Activated CD4-positive, alpha-beta memory T cell treated with anti-CD3 and anti-CD28 coated beads, Interleukin-2, amount 10 ng/mL, durations not matched to agents 7 days and 5 days (primary cell): ENCODE data around the gene RNF181. TPM values are rescaled to one million over a fixed set of nuclear protein-coding genes. Genes with fewer than 3 reads are reported as not detected.
"Not testable (repeated sequence)": the region's sequence is repeated elsewhere in the genome, so short reads cannot be mapped to it uniquely, and the experiment has no call there.

Experiments
- CTCF ChIA-PET: fragments of 350-600 bp; sonication (Branson Sonifier 250); formaldehyde crosslinking; loops from one replicate; lab custom pipeline; 2021; ENCODE audit warnings: antibody characterized with exemption, inconsistent platforms; lab: Charles Lee
- POLR2A ChIA-PET: fragments of 350-600 bp; sonication (Branson Sonifier 250); formaldehyde crosslinking; loops from one replicate; lab custom pipeline; 2021; ENCODE audit warnings: antibody characterized with exemption; lab: Charles Lee
- DNase-seq: peaks from one replicate; pipeline ENCODE4 v3.0.0-alpha.2; 2020
- H3K27ac Mint-ChIP-seq: one replicate; pipeline ENCODE4 v1.8.0; 2021; ENCODE audit warnings: mild to moderate bottlenecking, mixed read lengths
- H3K27me3 Mint-ChIP-seq: one replicate; pipeline ENCODE4 v1.8.0; 2021; ENCODE audit warnings: mixed read lengths
- H3K36me3 Mint-ChIP-seq: one replicate; pipeline ENCODE4 v1.8.0; 2021; ENCODE audit warnings: low read depth, mixed read lengths
- H3K4me1 Mint-ChIP-seq: one replicate; pipeline ENCODE4 v1.8.0; 2021; ENCODE audit warnings: mixed read lengths
- H3K4me3 Mint-ChIP-seq: one replicate; pipeline ENCODE4 v1.8.0; 2021; ENCODE audit warnings: mild to moderate bottlenecking, mixed read lengths
- H3K9me3 Mint-ChIP-seq: one replicate; pipeline ENCODE4 v1.8.0; 2021; ENCODE audit warnings: mixed read lengths
- total RNA-seq, 2 experiments: library from RNA; stranded (reverse); gene quantifications; one replicate each; pipeline ENCODE4 v1.2.3, GENCODE V29; 2021

The RNF181 gene
- total RNA-seq, 2 experiments from 2014 or later, result 117 to 121 TPM

DNA sequence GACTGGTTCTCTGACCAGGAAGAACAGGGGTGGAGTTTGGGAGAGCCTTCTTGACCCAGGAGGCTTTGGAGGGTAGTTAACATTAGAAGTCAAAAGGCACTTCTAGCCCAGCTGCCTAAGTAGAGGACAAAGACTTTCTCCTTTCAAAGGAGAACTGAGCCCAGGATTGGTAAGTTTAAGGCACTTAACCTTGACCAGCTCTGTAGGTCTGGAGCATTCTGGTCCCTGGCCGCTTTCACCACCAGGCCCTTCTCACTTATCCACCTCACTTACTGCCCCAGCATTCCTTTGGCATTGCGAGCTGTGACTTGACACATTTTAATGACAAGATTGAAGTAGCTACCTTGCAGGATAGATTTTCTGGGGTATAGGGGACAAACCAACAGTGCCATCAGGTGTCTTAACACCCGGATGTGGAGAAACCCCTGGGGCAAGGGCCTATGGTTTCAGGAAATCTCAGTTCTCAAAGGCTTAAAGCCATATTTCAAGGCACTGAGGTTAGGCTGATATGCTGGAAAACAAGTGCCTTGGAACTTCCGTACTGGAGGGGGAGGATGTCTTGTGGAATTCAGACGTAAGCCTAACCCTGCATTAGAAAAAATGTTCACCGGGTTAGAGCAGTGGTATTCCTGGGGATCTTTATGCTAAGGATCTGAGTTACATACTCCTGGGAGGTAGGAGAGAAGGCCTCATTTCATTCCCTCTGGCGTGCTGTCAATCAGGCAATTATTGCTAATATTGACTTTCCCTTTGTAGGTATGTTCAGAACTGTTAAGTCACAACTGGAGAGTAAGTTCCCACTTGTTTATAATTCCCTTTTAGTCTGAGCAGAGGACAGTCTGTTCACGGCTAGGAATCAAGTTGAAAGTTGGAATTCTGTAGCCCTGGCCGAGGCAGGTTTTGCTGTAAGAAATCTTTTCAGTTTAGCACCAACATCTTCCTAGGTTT lies 12.0 kb downstream of the RNF181 start:
- Mint-ChIP-seq H3K27me3 (peaks cover 2% of the 10 kb centered on the region), H3K9me3 (no peaks in the 10 kb centered on the region), H3K4me3 (no peak overlapping the region), H3K27ac (no peak overlapping the region), H3K4me1 (peaks cover 35% of the 10 kb centered on the region), H3K36me3 (peaks cover 25% of the 10 kb centered on the region)
- ChIA-PET CTCF (interaction anchor here (1.0 kb wide), 1 partner anchor 207 kb away, joined by 4 read pairs; no protein-coding TSS in a partner anchor), POLR2A (interaction anchor here (3.8 to 8.1 kb wide), 2 partner anchors 8 to 12 kb away, joined by 27 to 40 read pairs; partner anchors contain the start of genes RNF181 and USP39)
- DNase-seq, result no peak

DNA sequence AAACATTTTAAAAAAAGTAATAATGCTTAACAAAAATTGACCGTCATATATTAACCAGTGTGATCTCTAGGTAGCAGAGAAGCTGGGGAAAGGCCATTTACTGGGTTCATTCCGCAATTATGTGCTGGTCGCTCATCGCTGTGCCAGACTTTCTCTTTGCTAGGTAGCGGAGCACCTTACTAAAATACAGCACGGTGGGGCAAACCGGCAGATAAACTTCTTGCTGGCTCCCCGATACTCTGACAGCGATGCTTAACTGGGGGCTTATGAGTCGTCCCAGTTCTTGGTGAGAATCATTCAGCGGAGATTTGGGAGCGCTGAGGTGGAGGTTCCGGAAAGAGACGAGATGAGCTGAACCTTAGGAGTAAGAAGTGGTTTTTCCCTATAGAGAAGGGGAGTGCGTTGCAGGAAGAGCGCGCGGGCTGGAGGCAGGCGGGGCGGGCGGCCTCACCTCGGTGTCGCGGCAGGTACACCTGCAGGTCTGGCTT lies 15.7 kb downstream of the RNF181 start:
- POLR2A ChIA-PET, result interaction anchor here (0.9 to 3.9 kb wide), 16 partner anchors 8 to 284 kb away, joined by 3 to 38 read pairs (median 4); partner anchors contain the start of genes MAT2A, RNF181, TMEM150A and VAMP5
- no peak for DNase-seq

DNA sequence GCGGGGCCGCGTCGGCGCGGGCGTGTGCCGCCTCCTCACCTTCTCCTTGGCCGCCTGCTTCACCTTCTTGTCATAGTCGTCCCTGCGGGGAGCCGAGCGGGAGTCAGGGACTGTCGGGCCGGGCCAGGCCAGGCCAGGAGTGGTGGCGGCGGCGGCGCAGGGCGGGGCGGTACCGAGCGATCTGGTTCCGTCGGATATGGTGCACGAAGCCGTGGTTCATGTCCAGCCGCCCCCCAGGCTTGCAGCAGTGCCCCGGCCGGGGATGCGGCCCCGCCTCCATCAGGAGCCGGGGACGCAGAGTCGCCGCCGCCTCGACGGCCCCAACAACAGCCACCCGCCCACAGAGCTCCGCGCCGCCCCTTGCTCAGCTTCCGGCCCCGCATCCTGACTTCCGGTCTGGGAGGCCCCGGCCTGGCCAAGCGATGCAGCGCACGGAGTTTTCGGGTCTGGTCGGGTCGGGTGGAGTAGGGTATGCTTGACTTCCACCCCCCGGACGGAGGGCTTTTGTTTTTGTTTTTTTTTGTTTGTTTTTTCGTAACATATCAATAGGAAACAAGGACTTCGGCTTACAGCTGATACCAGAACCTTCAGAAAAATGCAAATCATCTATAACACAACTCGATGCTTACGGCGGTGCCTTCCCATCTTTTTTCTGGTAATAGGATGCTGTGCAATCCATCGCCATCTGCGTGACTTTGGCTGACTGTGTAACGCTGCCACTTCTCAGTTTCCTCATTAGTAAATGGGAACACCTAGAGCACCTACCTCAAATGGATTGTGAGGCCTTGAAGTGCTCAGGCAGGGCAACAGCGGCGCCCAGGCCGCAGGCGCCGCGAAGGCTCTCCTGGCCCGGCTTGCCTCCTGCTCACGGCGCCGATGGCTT lies 16.4 kb downstream of the RNF181 start, which contains the start of gene C2orf68:
TSS of gene C2orf68 (minus strand) at position 362 of the 883 bp plus-strand sequence. CDS start at position 280, 82 bp downstream.
- no peaks in the 10 kb centered on the region for H3K27me3 Mint-ChIP-seq
- H3K9me3 Mint-ChIP-seq, result no peaks in the 10 kb centered on the region
- peaks cover 27% of the 10 kb centered on the region for H3K36me3 Mint-ChIP-seq
- DNase-seq, result peak; percentile 90
- peak within 1 kb of the TSS; percentile 94 for H3K4me3 Mint-ChIP-seq
- ChIA-PET POLR2A (interaction anchor here (0.9 to 3.9 kb wide), 17 partner anchors 8 to 285 kb away, joined by 3 to 38 read pairs (median 4); partner anchors contain the start of genes MAT2A, RNF181, TMEM150A and VAMP5), CTCF (interaction anchor here (0.9 to 1.7 kb wide), 3 partner anchors 9 to 60 kb away, joined by 4 to 5 read pairs (median 5); partner anchors contain the start of gene TMEM150A)
- H3K27ac Mint-ChIP-seq, result peak within 1 kb of the TSS; percentile 86
- peaks cover 46% of the 10 kb centered on the region for H3K4me1 Mint-ChIP-seq

More for the DNA sequence above, 15.7 kb downstream of the RNF181 start:
- H3K4me1 Mint-ChIP-seq, result peaks cover 44% of the 10 kb centered on the region
- H3K27me3 Mint-ChIP-seq, result no peaks in the 10 kb centered on the region
- peak overlapping the region; percentile 94 for H3K4me3 Mint-ChIP-seq
- no peaks in the 10 kb centered on the region for H3K9me3 Mint-ChIP-seq
- peaks cover 27% of the 10 kb centered on the region for H3K36me3 Mint-ChIP-seq
- peak overlapping the region; percentile 80 for H3K27ac Mint-ChIP-seq
- CTCF ChIA-PET, result interaction anchor here (0.9 to 1.7 kb wide), 3 partner anchors 8 to 59 kb away, joined by 4 to 5 read pairs (median 5); partner anchors contain the start of gene TMEM150A

DNA sequence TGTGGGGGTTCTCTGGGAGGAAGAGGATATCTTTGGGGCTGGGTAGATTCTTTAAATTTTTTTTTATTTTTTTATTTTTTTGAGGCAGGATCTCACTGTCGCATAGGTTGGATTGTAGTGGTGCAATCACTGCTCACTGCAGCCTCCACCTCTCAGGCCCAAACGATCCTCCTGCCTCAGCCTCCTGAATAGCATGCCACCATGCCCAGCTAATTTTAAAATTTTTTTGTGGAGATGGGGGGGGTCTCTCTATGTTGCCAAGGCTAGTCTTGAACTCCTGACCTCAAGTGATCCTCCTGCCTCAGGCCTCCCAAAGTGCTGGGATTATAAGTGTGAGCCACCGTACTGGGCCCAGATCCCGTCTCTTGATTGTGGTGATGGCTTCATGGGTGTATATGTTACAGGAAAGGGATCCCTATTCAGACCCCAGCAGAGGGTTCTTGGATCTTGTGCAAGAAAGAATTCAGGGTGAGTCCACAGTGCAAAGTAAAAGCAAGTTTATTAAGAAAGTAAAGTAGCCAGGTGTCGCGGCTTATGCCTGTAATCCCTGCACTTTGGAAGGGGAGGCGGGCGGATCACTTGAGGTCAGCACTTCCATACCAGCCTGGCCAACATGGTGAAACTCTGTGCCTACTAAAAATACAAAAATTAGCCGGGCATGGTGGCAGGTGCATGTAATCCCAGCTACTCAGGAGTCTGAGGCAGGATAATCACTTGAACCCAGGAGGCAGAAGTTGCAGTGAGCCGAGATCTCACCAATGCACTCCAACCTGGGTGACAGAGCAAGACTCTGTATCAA lies 18.4 kb downstream of the RNF181 start:
- no peaks in the 10 kb centered on the region for H3K27me3 Mint-ChIP-seq
- ChIA-PET CTCF (no interaction called here), POLR2A (interaction anchor here (1.0 to 4.4 kb wide), 3 partner anchors 11 to 19 kb away, joined by 3 to 41 read pairs (median 40); partner anchors contain the start of genes RNF181 and TMEM150A)
- H3K27ac Mint-ChIP-seq, result no peak overlapping the region
- H3K9me3 Mint-ChIP-seq, result no peaks in the 10 kb centered on the region
- H3K4me1 Mint-ChIP-seq, result peaks cover 52% of the 10 kb centered on the region
- H3K36me3 Mint-ChIP-seq, result peaks cover 27% of the 10 kb centered on the region
- no peak overlapping the region for H3K4me3 Mint-ChIP-seq
- no peak for DNase-seq

DNA sequence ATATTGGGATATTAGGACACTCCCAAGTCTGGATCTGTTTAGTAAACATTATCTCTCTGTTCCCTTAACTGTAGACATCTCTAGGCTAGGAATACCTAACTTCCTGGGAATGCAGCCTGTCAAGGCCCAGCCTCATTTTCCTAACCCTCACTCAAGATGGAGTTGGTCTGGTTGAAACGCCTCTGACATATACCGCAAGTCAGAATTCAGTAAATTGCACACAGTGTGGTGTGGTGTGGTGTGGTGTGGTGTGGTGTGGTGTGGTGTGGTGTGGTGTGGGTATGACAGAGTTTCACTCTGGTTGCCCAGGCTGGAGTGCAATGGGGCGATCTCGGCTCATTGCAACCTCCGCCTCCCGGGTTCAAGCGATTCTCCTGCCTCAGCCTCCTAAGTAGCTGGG lies 19.2 kb downstream of the RNF181 start:
- POLR2A ChIA-PET, result interaction anchor here (1.5 to 4.4 kb wide), 8 partner anchors 11 to 491 kb away, joined by 3 to 41 read pairs (median 13); partner anchors contain the start of genes MAT2A, POLR1A, PTCD3 and RNF181
- Mint-ChIP-seq H3K36me3 (peaks cover 28% of the 10 kb centered on the region), H3K4me1 (peaks cover 52% of the 10 kb centered on the region)
- DNase-seq, CTCF ChIA-PET, H3K4me3 Mint-ChIP-seq, H3K27ac Mint-ChIP-seq, H3K9me3 Mint-ChIP-seq, H3K27me3 Mint-ChIP-seq: not testable (repeated sequence)

DNA sequence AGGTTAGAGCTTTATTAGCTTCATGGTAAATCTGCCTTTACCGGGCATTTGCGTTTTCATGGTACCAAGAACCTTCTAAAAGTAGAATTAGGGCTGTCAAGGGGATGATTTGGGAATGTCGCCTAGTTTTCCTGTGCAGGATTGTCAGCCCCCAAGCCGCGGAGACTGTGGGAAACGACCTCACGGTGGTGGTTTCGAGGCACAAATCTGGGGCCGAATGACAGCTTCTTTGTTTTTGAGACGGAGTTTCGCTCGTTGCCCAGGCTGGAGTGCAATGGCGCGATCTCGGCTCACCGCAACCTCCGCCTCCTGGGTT lies 19.8 kb downstream of the RNF181 start:
- Mint-ChIP-seq H3K4me3 (peak overlapping the region; percentile 98), H3K36me3 (peaks cover 25% of the 10 kb centered on the region), H3K4me1 (peaks cover 48% of the 10 kb centered on the region), H3K27ac (peak overlapping the region; percentile 94), H3K9me3 (no peaks in the 10 kb centered on the region), H3K27me3 (no peaks in the 10 kb centered on the region)
- DNase-seq, result no peak
- ChIA-PET POLR2A (interaction anchor here (1.2 to 4.4 kb wide), 11 partner anchors 12 to 491 kb away, joined by 3 to 41 read pairs (median 9); partner anchors contain the start of genes ELMOD3, MAT2A, POLR1A and PTCD3), CTCF (no interaction called here)

DNA sequence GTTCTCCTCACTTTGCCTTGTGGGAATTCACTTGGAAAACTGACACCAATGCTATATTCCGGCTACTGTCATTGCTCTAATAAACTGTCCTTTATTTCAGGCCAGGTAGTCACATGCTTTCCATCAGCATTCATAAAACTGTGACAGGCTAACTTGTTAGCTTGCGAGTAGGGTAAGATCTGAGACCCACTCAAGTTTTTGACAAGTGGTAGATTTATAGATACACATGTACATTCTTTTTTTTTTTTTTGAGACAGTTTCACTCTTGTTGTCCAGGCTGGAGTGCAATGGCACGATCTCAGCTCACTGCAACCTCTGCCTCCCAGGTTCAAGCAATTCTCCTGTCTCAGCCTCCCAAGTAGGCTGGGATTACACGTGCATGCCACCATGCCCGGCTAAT lies 22.2 kb downstream of the RNF181 start:
- peak overlapping the region; percentile 98 for H3K4me3 Mint-ChIP-seq
- H3K9me3 Mint-ChIP-seq, DNase-seq, H3K27ac Mint-ChIP-seq, H3K27me3 Mint-ChIP-seq: not testable (repeated sequence)
- ChIA-PET POLR2A (interaction anchor here (1.2 to 4.4 kb wide), 7 partner anchors 11 to 78 kb away, joined by 3 to 41 read pairs (median 11); partner anchors contain the start of genes GGCX, MAT2A, RNF181 and TMEM150A), CTCF (interaction anchor here (1.7 to 2.2 kb wide), 2 partner anchors 19 to 20 kb away, joined by 6 to 8 read pairs; no protein-coding TSS in a partner anchor)
- H3K4me1 Mint-ChIP-seq, result peaks cover 37% of the 10 kb centered on the region
- peaks cover 35% of the 10 kb centered on the region for H3K36me3 Mint-ChIP-seq

DNA sequence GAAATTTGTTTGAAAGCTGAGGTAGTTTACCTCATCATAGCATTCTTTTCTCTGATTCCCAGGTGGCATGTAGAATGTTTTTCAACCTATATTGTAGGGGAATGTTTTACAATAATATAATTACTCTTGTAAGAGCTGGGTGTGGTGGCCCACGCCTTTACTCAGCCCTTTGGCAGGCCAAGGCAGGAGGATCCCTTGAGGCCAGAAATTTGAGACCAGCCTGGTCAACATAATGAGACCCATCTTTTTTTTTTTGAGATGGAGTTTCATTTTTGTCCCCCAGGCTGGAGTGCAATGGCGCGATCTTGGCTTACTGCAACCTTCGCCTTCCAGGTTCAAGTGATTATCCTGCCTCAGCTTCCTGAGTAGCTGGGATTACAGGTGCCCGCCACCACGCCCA lies 24.1 kb downstream of the RNF181 start:
- H3K36me3 Mint-ChIP-seq, result peaks cover 52% of the 10 kb centered on the region
- H3K9me3 Mint-ChIP-seq, result no peaks in the 10 kb centered on the region
- no peak overlapping the region for H3K27ac Mint-ChIP-seq
- POLR2A ChIA-PET, result interaction anchor here (0.8 to 1.2 kb wide), 3 partner anchors 14 to 74 kb away, joined by 3 read pairs; no protein-coding TSS in a partner anchor
- DNase-seq, result no peak
- no peak overlapping the region for H3K4me3 Mint-ChIP-seq
- H3K27me3 Mint-ChIP-seq, result no peaks in the 10 kb centered on the region
- CTCF ChIA-PET, result interaction anchor here (0.6 to 4.7 kb wide), 4 partner anchors 9 to 199 kb away, joined by 3 to 36 read pairs (median 4); no protein-coding TSS in a partner anchor
- peaks cover 33% of the 10 kb centered on the region for H3K4me1 Mint-ChIP-seq

DNA sequence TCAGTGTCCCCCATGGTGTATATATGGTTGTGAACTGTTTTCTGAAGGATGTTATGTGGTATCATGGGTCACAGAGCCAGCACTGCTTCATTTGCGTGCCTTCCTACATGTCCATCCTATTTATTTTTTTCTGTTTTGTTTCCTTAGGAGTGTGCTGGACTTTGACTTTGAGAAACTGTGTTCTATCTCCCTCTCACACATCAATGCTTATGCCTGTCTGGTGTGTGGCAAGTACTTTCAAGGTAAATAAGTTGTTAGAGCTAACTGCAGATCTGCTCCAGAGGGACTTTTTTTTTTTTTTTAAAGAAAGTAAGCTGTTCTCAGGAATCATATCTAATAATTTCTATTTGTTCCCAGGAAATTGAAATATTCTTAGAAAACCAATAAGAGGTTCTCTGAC lies 25.8 kb downstream of the RNF181 start:
- DNase-seq, result no peak
- H3K27ac Mint-ChIP-seq, result no peak overlapping the region
- H3K4me3 Mint-ChIP-seq, result no peak overlapping the region
- H3K36me3 Mint-ChIP-seq, result peaks cover 67% of the 10 kb centered on the region
- CTCF ChIA-PET, result interaction anchor here (1.8 to 4.7 kb wide), 2 partner anchors 13 to 16 kb away, joined by 4 to 36 read pairs; no protein-coding TSS in a partner anchor
- H3K4me1 Mint-ChIP-seq, result peaks cover 24% of the 10 kb centered on the region
- H3K27me3 Mint-ChIP-seq, result no peaks in the 10 kb centered on the region
- no peaks in the 10 kb centered on the region for H3K9me3 Mint-ChIP-seq
- POLR2A ChIA-PET, result interaction anchor here (1.2 kb wide), 1 partner anchor 16 kb away, joined by 4 read pairs; no protein-coding TSS in a partner anchor

DNA sequence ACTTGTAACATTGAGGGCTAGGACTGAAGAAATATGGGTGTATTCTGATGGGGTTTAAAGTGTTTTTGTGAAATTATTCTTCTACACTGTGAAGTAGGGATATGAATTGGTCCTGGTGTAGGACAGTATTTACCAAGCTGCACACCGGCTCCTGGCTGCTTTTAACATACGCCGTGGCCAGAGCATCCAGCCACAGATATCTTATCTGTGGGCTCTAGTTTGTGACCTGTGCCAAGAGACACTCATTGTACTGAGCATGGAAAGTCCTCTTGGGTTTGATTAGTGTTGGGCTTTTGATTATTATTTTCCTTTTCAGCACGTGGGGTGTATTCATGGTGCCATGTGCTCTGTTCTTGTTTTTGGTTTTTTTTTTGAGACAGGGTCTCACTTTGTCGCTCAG lies 28.4 kb downstream of the RNF181 start:
- Mint-ChIP-seq H3K27ac (no peak overlapping the region), H3K4me3 (no peak overlapping the region), H3K4me1 (peaks cover 17% of the 10 kb centered on the region), H3K9me3 (no peaks in the 10 kb centered on the region), H3K36me3 (peaks cover 68% of the 10 kb centered on the region), H3K27me3 (no peaks in the 10 kb centered on the region)
- ChIA-PET CTCF (no interaction called here), POLR2A (no interaction called here)
- DNase-seq, result no peak

DNA sequence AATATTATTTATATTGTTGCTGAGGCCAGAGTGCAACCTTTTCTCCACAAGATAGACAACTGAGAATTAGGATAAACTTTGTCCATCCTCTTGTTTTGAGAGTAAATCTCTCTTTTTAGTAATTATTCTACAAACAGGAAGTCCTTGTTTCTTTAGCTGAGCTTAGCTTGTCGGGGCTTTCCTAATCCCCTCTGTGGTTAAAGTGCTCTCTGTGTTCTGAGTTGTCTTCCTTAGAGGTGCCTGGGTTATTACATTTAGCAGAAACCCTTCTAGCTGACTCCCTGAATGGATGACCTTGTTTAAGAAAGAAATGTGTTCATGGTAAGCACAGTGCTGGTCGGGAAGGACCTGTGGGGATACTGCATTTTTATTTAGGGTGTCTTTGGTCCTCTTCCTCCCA lies 33.1 kb downstream of the RNF181 start:
- Mint-ChIP-seq H3K36me3 (peaks cover 76% of the 10 kb centered on the region), H3K27ac (peak overlapping the region; percentile 59), H3K4me3 (no peak overlapping the region), H3K9me3 (no peaks in the 10 kb centered on the region), H3K27me3 (no peaks in the 10 kb centered on the region), H3K4me1 (peaks cover 14% of the 10 kb centered on the region)
- no peak for DNase-seq
- CTCF ChIA-PET, result interaction anchor here (2.5 kb wide), 1 partner anchor 9 kb away, joined by 15 read pairs; no protein-coding TSS in a partner anchor
- POLR2A ChIA-PET, result interaction anchor here (1.3 to 2.5 kb wide), 3 partner anchors 9 to 33 kb away, joined by 5 to 16 read pairs (median 7); partner anchors contain the start of genes RNF181 and USP39
